GM23248 (cell line): Measurements from ENCODE around the gene RAI14. TPM values are rescaled to one million over a fixed set of nuclear protein-coding genes. Genes with fewer than 3 reads are reported as not detected.

Experiments
- DNase-seq: peaks from one replicate; pipeline ENCODE4 v3.0.0-alpha.2; 2015
- H2AFZ ChIP-seq: fragments of 200-600 bp; sonication (generic); 2 replicates; pipeline ENCODE4 v1.6.1; 2016; ENCODE audit warnings: antibody characterized with exemption
- H3F3A ChIP-seq: fragments of 200-600 bp; sonication (generic); 2 replicates; pipeline ENCODE4 v1.6.1; 2016; ENCODE audit warnings: mild to moderate bottlenecking, antibody characterized with exemption, mixed run types; ENCODE audit not compliant: insufficient read depth
- H3K27ac ChIP-seq: fragments of 200-600 bp; sonication (generic); 2 replicates; pipeline ENCODE4 v1.5.1; 2016; ENCODE audit warnings: mild to moderate bottlenecking
- H3K27me3 ChIP-seq: fragments of 200-600 bp; sonication (generic); replicated peaks from 2 replicates; pipeline ENCODE4 v1.6.1; 2016; ENCODE audit warnings: mild to moderate bottlenecking; ENCODE audit not compliant: insufficient read depth
- H3K36me3 ChIP-seq: fragments of 200-600 bp; sonication (generic); 2 replicates; pipeline ENCODE4 v1.6.1; 2016; ENCODE audit warnings: low read depth, mild to moderate bottlenecking
- H3K4me1 ChIP-seq: fragments of 200-600 bp; sonication (generic); 2 replicates; pipeline ENCODE4 v1.6.1; 2016; ENCODE audit warnings: mild to moderate bottlenecking; ENCODE audit not compliant: insufficient read depth
- H3K4me2 ChIP-seq: fragments of 200-600 bp; sonication (generic); one replicate; pipeline ENCODE4 v1.6.1; 2016; ENCODE audit warnings: mild to moderate bottlenecking; ENCODE audit not compliant: unreplicated experiment
- H3K4me3 ChIP-seq: fragments of 200-600 bp; sonication (generic); 2 replicates; pipeline ENCODE4 v1.5.1; 2016; ENCODE audit warnings: mild to moderate bottlenecking
- H3K79me2 ChIP-seq: fragments of 200-600 bp; sonication (generic); 2 replicates; pipeline ENCODE4 v1.6.1; 2016; ENCODE audit warnings: mild to moderate bottlenecking; ENCODE audit not compliant: insufficient read depth
- H3K9ac ChIP-seq: fragments of 200-600 bp; sonication (generic); 2 replicates; pipeline ENCODE4 v1.6.1; 2016; ENCODE audit warnings: mild to moderate bottlenecking
- H3K9me2 ChIP-seq: fragments of 200-600 bp; sonication (generic); 2 replicates; pipeline ENCODE4 v1.6.1; 2016; ENCODE audit warnings: mixed run types, mild to moderate bottlenecking, moderate library complexity; ENCODE audit not compliant: insufficient read depth
- H3K9me3 ChIP-seq: fragments of 200-600 bp; sonication (generic); one replicate; pipeline ENCODE4 v1.6.1; 2017; ENCODE audit warnings: low read depth
- H4K20me1 ChIP-seq: fragments of 200-600 bp; sonication (generic); 2 replicates; pipeline ENCODE4 v1.6.0; 2016; ENCODE audit not compliant: insufficient read depth
- EZH2 ChIP-seq: fragments of 200-600 bp; sonication (generic); IDR thresholded peaks from 2 replicates; pipeline ENCODE4 v1.6.1; 2018; ENCODE audit warnings: antibody characterized with exemption, mild to moderate bottlenecking; ENCODE audit not compliant: insufficient read depth, poor library complexity, severe bottlenecking
- EZH2phosphoT487 ChIP-seq: fragments of 200-600 bp; sonication (generic); IDR thresholded peaks from 2 replicates; pipeline ENCODE4 v1.6.1; 2018; ENCODE audit warnings: antibody characterized with exemption, moderate library complexity, mild to moderate bottlenecking, low read depth; ENCODE audit not compliant: insufficient read depth
- WGBS, 2 experiments: methylation state at CpG; one replicate each; pipeline ENCODE4 v1.1.6; 2015 to 2017; ENCODE audit warnings: low lambda C conversion rate in 2 of 2, low coverage in 1 of 2; ENCODE audit errors: missing lambda C conversion rate in 2 of 2; 5-methylcytosine and 5-hydroxymethylcytosine counted together
- in situ Hi-C: fragments of 300-500 bp; cut with MboI; formaldehyde crosslinking; loops from 2 replicates; pipeline ENCODE4 v1.15.0; 2020
- polyA plus RNA-seq: library from polyadenylated mRNA; unstranded; fragments of >200 nt; fragmentation: Nextera tagmentation; extraction: Ambion mirVana; gene quantifications from 2 replicates; pipeline ENCODE4 v1.2.1, GENCODE V29; 2016
- total RNA-seq: library from RNA; depleted of rRNA; stranded (reverse); fragments of >200 nt; shearing (Covaris generic); gene quantifications from 2 replicates; pipeline ENCODE4 v1.2.3, GENCODE V29; 2014

Gene RAI14
- total and polyA plus RNA-seq, 2 experiments from 2014 or later, result 116 to 124 TPM

DNA sequence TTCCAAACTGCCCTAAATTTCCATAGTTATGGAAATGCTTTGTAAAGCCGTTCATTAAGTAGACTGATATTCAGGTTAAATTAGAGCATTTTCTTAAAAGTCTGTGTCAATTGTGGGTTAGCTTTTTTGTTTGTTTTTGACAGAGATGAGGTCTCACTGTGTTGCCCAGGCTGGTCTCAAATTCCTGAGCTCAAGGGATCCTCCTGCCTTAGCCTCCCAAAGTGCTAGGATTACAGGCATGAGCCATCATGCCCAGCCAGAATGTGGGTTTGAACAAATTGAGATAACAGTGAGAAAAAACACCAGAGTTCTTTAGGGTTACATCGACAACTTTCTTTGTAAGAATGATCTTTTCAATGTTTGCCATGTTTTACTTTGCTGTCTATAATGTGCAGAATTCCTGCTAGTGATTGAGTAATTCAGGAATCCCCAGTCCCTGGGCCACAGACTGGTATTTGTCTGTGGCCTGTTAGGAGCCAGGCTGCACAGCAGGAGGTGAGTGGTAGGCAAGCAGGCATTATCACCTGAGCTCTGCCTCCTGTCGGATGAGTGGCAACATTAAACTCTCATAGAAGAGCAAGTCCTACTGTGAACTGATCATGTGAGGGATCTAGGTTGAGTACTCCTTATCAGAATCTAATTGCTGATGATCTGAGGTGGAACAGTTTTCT, 80.5 kb downstream of the RAI14 start:
- in situ Hi-C loops, result no loop called here
- 96 to 98% methylated on average over 3 of the region's 3 CpGs for WGBS, 2 experiments
- no peaks in the 10 kb centered on the region for H3K27me3 ChIP-seq
- 0 out of 2 replicates have a peak, but pooled peaks cover 3% of the 10 kb centered on the region for H4K20me1 ChIP-seq
- H3K9ac ChIP-seq, result no peak overlapping the region
- H3K9me3 ChIP-seq, result no peaks in the 10 kb centered on the region
- peak; percentile 30 for DNase-seq
- H3K4me2 ChIP-seq, result peak overlapping the region; percentile 71
- no peak overlapping the region for H2AFZ ChIP-seq
- peak overlapping the region; percentile 62 for H3K27ac ChIP-seq
- H3K9me2 ChIP-seq, result no peaks in the 10 kb centered on the region
- H3K79me2 ChIP-seq, result peaks cover 96% of the 10 kb centered on the region
- peaks cover 43% of the 10 kb centered on the region for H3F3A ChIP-seq
- no peak overlapping the region for H3K4me3 ChIP-seq
- peaks cover 50% of the 10 kb centered on the region for H3K4me1 ChIP-seq
- peaks cover 7% of the 10 kb centered on the region for H3K36me3 ChIP-seq
- TF ChIP-seq EZH2, result no peak
- no peak for TF ChIP-seq EZH2phosphoT487

DNA sequence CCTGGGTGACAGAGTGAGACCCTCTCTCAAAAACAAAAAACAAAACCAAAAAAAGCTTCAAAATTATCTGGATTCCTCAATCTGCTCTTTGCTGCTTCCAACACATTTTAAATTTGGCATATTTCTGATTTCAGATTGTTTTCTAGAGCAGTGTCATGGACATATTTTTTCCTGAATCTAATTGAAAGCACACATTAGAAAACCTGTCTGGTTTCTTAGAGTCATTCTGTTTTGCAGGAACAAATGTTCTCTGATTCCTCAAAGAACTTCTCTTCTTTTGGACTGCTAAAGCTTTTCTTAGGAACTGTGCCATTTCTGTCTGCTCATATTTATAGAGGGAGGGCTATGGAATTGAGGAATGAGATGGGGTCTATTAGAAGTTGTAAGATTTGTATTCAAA, 81.6 kb downstream of the RAI14 start:
- H3K79me2 ChIP-seq, result peaks cover 95% of the 10 kb centered on the region
- H3K4me2 ChIP-seq, result no peak overlapping the region
- 0 out of 2 replicates have a peak, but pooled peaks cover 3% of the 10 kb centered on the region for H4K20me1 ChIP-seq
- peaks cover 7% of the 10 kb centered on the region for H3K36me3 ChIP-seq
- no peaks in the 10 kb centered on the region for H3K9me2 ChIP-seq
- no peak overlapping the region for H3K4me3 ChIP-seq
- TF ChIP-seq EZH2 (no peak), EZH2phosphoT487 (no peak)
- no peak overlapping the region for H3K9ac ChIP-seq
- H3K4me1 ChIP-seq, result peaks cover 61% of the 10 kb centered on the region
- peaks cover 54% of the 10 kb centered on the region for H3F3A ChIP-seq
- in situ Hi-C loops, result no loop called here
- H3K27me3 ChIP-seq, result no peaks in the 10 kb centered on the region
- H3K27ac ChIP-seq, result no peak overlapping the region
- H2AFZ ChIP-seq, result no peak overlapping the region
- H3K9me3 ChIP-seq, result no peaks in the 10 kb centered on the region
- DNase-seq, result no peak

GRCh38 chr5:34738381-34738780, 82.3 kb downstream of the RAI14 start:
- Histone ChIP-seq H3K4me3 (no peak overlapping the region), H4K20me1 (0 out of 2 replicates have a peak, but pooled peaks cover 3% of the 10 kb centered on the region), H3K36me3 (peaks cover 1% of the 10 kb centered on the region), H3K4me1 (peaks cover 67% of the 10 kb centered on the region), H3K9me2 (no peaks in the 10 kb centered on the region), H3K79me2 (peaks cover 93% of the 10 kb centered on the region), H3K9ac (no peak overlapping the region), H3F3A (peaks cover 59% of the 10 kb centered on the region), H3K9me3 (no peaks in the 10 kb centered on the region), H3K4me2 (no peak overlapping the region), H3K27ac (no peak overlapping the region), H2AFZ (no peak overlapping the region), H3K27me3 (no peaks in the 10 kb centered on the region)
- no peak for DNase-seq
- in situ Hi-C loops, result no loop called here
- 93 to 100% methylated on average over 1 of the region's 1 CpG for WGBS, 2 experiments
- TF ChIP-seq EZH2phosphoT487, result no peak
- TF ChIP-seq EZH2, result no peak

- Histone ChIP-seq H3K4me2 (no peak overlapping the region), H3K9ac (no peak overlapping the region), H4K20me1 (no peaks in the 10 kb centered on the region)
Measured at GRCh38 chr5:34740389-34740806, 84.3 kb downstream of the RAI14 start.

More at GRCh38 chr5:34740389-34740806, 84.3 kb downstream of the RAI14 start:
- Histone ChIP-seq H3K9me3 (no peaks in the 10 kb centered on the region), H3K9me2 (no peaks in the 10 kb centered on the region), H3K36me3 (no peaks in the 10 kb centered on the region), H3K27ac (0 out of 2 replicates have a peak overlapping the region, but pooled peaks have one; percentile 6), H3K4me1 (peaks cover 69% of the 10 kb centered on the region), H3K79me2 (peaks cover 85% of the 10 kb centered on the region), H3F3A (peaks cover 71% of the 10 kb centered on the region), H2AFZ (no peak overlapping the region), H3K4me3 (no peak overlapping the region), H3K27me3 (no peaks in the 10 kb centered on the region)
- in situ Hi-C loops, result no loop called here
- TF ChIP-seq EZH2 (no peak), EZH2phosphoT487 (no peak)
- no peak for DNase-seq
- WGBS, 2 experiments, result 40 to 52% methylated on average over 3 of the region's 3 CpGs
